OCI-LY3 (cell line): ENCODE results near the gene SOCS7.
A peak's percentile ranks its signal among the peaks of the same experiment; 100 is the strongest.

Experiments
- H2AFZ ChIP-seq: fragments of 200-600, 300-600 bp; shearing (Covaris generic); 2 replicates; pipeline ENCODE4 v1.6.0; 2014; ENCODE audit warnings: antibody characterized with exemption, low read depth, low read length
- H3K27ac ChIP-seq: fragments of 200-600, 300-600 bp; sonication (generic); 2 replicates; pipeline ENCODE4 v1.5.1; 2014; ENCODE audit warnings: mild to moderate bottlenecking, low read length, moderate library complexity, mixed read lengths
- H3K27me3 ChIP-seq: fragments of 200-600, 300-600 bp; sonication (generic); 2 replicates; pipeline ENCODE4 v1.6.1; 2014; ENCODE audit warnings: low read depth, low read length, mixed read lengths
- H3K36me3 ChIP-seq: fragments of 200-600, 300-600 bp; sonication (generic); replicated peaks from 2 replicates; pipeline ENCODE3; 2014; ENCODE audit warnings: low read depth, low read length, mixed read lengths
- H3K4me1 ChIP-seq: fragments of 300-600, 200-600 bp; sonication (generic); 2 replicates; pipeline ENCODE4 v1.6.1; 2014; ENCODE audit warnings: low read length, mixed read lengths
- H3K4me2 ChIP-seq: fragments of 200-600, 300-600 bp; sonication (generic); 2 replicates; pipeline ENCODE4 v1.6.1; 2014; ENCODE audit warnings: low read length, mixed read lengths
- H3K4me3 ChIP-seq: fragments of 300-600, 200-600 bp; sonication (generic); 2 replicates; pipeline ENCODE4 v1.5.1; 2014; ENCODE audit warnings: antibody characterized with exemption, mild to moderate bottlenecking, low read length, moderate library complexity
- H3K79me2 ChIP-seq: fragments of 300-600, 200-600 bp; shearing (Covaris generic); 2 replicates; pipeline ENCODE4 v1.6.1; 2014; ENCODE audit warnings: mild to moderate bottlenecking, low read length, mixed read lengths
- H3K9ac ChIP-seq: fragments of 300-600, 200-600 bp; shearing (Covaris generic); 2 replicates; pipeline ENCODE4 v1.6.0; 2014; ENCODE audit warnings: mild to moderate bottlenecking, low read length, moderate library complexity
- H3K9me3 ChIP-seq: fragments of 200-600, 300-600 bp; shearing (Covaris generic); 2 replicates; pipeline ENCODE4 v1.6.1; 2014; ENCODE audit warnings: low read length, mixed read lengths; ENCODE audit not compliant: insufficient read depth
- H4K20me1 ChIP-seq: fragments of 200-600, 300-600 bp; sonication (generic); 2 replicates; pipeline ENCODE4 v1.6.1; 2016; ENCODE audit warnings: low read length, mixed read lengths; ENCODE audit not compliant: insufficient read depth
- EZH2phosphoT487 ChIP-seq: fragments of 200-600 bp; shearing (Covaris generic); IDR thresholded peaks from 2 replicates; pipeline ENCODE4 v1.6.1; 2018; ENCODE audit warnings: antibody characterized with exemption, mixed run types, low read depth
- TF ChIP-seq, protein P1 (sequence below): fragments of 200-600, 300-600 bp; sonication (generic); IDR thresholded peaks from 2 replicates; pipeline ENCODE4 v1.5.1; 2014; ENCODE audit warnings: antibody characterized with exemption, low read length, low read depth

The SOCS7 gene

DNA sequence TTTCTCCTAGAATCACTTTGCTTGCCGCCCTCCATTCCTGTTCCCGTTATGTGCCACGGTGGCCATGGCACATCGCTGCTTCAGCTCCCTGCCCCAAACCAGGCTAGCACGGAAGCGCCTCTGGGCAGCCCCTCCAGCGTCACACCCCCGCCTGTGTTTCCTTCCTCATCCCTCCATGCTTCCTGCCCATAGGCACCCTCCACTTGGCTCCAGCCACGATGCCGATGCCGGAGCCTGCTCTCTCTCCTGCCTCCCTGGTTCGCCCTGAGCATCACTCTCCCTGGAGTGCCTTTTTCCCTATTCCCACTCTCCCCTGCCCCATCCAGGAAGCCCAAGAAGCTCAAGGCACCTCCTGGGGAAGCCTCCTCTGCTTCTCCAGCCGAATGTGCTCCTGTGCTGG is 73.4 kb downstream of the SOCS7 start:
- H3K4me1 ChIP-seq: peaks cover 24% of the 10 kb centered on the region
- H3K9me3 ChIP-seq: no peaks in the 10 kb centered on the region
- no peaks in the 10 kb centered on the region for H4K20me1 ChIP-seq
- TF ChIP-seq, protein P1, sequence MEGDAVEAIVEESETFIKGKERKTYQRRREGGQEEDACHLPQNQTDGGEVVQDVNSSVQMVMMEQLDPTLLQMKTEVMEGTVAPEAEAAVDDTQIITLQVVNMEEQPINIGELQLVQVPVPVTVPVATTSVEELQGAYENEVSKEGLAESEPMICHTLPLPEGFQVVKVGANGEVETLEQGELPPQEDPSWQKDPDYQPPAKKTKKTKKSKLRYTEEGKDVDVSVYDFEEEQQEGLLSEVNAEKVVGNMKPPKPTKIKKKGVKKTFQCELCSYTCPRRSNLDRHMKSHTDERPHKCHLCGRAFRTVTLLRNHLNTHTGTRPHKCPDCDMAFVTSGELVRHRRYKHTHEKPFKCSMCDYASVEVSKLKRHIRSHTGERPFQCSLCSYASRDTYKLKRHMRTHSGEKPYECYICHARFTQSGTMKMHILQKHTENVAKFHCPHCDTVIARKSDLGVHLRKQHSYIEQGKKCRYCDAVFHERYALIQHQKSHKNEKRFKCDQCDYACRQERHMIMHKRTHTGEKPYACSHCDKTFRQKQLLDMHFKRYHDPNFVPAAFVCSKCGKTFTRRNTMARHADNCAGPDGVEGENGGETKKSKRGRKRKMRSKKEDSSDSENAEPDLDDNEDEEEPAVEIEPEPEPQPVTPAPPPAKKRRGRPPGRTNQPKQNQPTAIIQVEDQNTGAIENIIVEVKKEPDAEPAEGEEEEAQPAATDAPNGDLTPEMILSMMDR: no peak
- no peak for TF ChIP-seq EZH2phosphoT487
- H3K9ac ChIP-seq: no peak overlapping the region
- no peak overlapping the region for H3K27ac ChIP-seq
- no peak overlapping the region for H3K4me3 ChIP-seq
- H3K79me2 ChIP-seq: no peaks in the 10 kb centered on the region
- peaks cover 38% of the 10 kb centered on the region for H3K27me3 ChIP-seq
- no peak overlapping the region for H2AFZ ChIP-seq
- no peaks in the 10 kb centered on the region for H3K36me3 ChIP-seq
- no peak overlapping the region for H3K4me2 ChIP-seq

GRCh38 chr17:38425744-38426143 is 74.1 kb downstream of the SOCS7 start:
- Histone ChIP-seq H3K9ac (no peak overlapping the region), H3K9me3 (no peaks in the 10 kb centered on the region), H3K4me3 (no peak overlapping the region), H2AFZ (no peak overlapping the region), H3K27me3 (peaks cover 34% of the 10 kb centered on the region), H3K79me2 (no peaks in the 10 kb centered on the region), H3K4me1 (peaks cover 24% of the 10 kb centered on the region), H3K27ac (no peak overlapping the region), H3K4me2 (no peak overlapping the region), H3K36me3 (no peaks in the 10 kb centered on the region), H4K20me1 (no peaks in the 10 kb centered on the region)
- no peak for TF ChIP-seq EZH2phosphoT487
- TF ChIP-seq, protein P1: no peak

DNA sequence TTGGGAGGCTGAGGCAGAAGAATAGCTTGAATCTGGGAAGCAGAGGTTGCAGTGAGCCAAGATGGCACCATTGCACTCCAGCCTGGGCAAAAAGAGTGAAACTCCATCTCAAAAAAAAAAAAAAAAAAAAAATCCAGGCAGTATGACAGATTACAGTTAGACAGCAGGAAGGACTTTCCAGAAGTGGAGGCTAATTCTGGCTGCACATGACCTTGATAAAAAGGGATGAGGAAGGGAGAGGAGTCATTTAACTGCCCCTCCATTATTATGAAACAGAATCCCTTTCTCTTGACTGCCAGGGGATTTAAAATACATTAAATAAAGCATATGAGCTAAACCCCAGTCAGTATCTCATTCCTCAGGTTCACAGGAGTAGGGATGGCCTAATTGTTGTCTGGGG is 74.8 kb downstream of the SOCS7 start:
- H3K9ac ChIP-seq: no peak overlapping the region

GRCh38 chr17:38427160-38427949 is 75.7 kb downstream of the SOCS7 start:
- no peaks in the 10 kb centered on the region for H3K79me2 ChIP-seq
- H3K27me3 ChIP-seq: peaks cover 19% of the 10 kb centered on the region
- H4K20me1 ChIP-seq: no peaks in the 10 kb centered on the region
- H3K9me3 ChIP-seq: no peaks in the 10 kb centered on the region
- peak overlapping the region; percentile 94 for H3K4me2 ChIP-seq
- no peaks in the 10 kb centered on the region for H3K36me3 ChIP-seq
- H3K9ac ChIP-seq: peak overlapping the region; percentile 66
- H3K4me1 ChIP-seq: peaks cover 17% of the 10 kb centered on the region
- H3K4me3 ChIP-seq: peak overlapping the region; percentile 93
- H2AFZ ChIP-seq: peak overlapping the region; percentile 75
- no peak overlapping the region for H3K27ac ChIP-seq
- TF ChIP-seq EZH2phosphoT487: no peak
- TF ChIP-seq, protein P1: no peak

More for the DNA sequence above, 74.8 kb downstream of the SOCS7 start:
- Histone ChIP-seq H3K4me2 (no peak overlapping the region), H3K4me1 (peaks cover 23% of the 10 kb centered on the region), H3K9me3 (no peaks in the 10 kb centered on the region), H3K4me3 (no peak overlapping the region), H3K36me3 (no peaks in the 10 kb centered on the region), H3K27me3 (peaks cover 28% of the 10 kb centered on the region), H2AFZ (no peak overlapping the region), H3K27ac (no peak overlapping the region), H3K79me2 (no peaks in the 10 kb centered on the region), H4K20me1 (no peaks in the 10 kb centered on the region)
- TF ChIP-seq EZH2phosphoT487: no peak
- TF ChIP-seq, protein P1: no peak
